NCI-H1417 treated with DMSO at 0.1 percent for 48 hours (cell line): Measurements from ENCODE around the gene ARHGAP33.

ENCODE experiments used
- DNase-seq: peaks from one replicate; lab custom pipeline; 2025; lab: John Stamatoyannopoulos, UW

The ARHGAP33 gene

GRCh38 chr19:35739275-35740107 lies 35.9 kb upstream of the ARHGAP33 start:
- DNase-seq: no peak

GRCh38 chr19:35740108-35740422 lies 35.3 kb upstream of the ARHGAP33 start:
- no peak for DNase-seq

- DNase-seq: peak; percentile 88
These were observed 34.8 kb upstream of the ARHGAP33 start for GRCh38 chr19:35740423-35741202.

- no peak for DNase-seq
These were observed 34.2 kb upstream of the ARHGAP33 start for GRCh38 chr19:35741203-35741515.

- DNase-seq: no peak
These were observed 33.1 kb upstream of the ARHGAP33 start, which contains the start of gene IGFLR1 for GRCh38 chr19:35742121-35742724. IGFLR1 (minus strand) TSS chr19:35742452; CDS start chr19:35741180, 1,272 bp downstream.

GRCh38 chr19:35743640-35744429 lies 31.5 kb upstream of the ARHGAP33 start:
- DNase-seq: no peak

GRCh38 chr19:35744430-35745327 lies 30.7 kb upstream of the ARHGAP33 start:
- peak; percentile 76 for DNase-seq

GRCh38 chr19:35745328-35746086 lies 29.9 kb upstream of the ARHGAP33 start, which contains the start of the genes PSENEN and U2AF1L4:
PSENEN (plus strand) TSS chr19:35745651; CDS start chr19:35745931, 280 bp downstream.
U2AF1L4 (minus strand) TSS chr19:35745418; CDS start chr19:35745391, 27 bp downstream.
- DNase-seq: peak; percentile 78

GRCh38 chr19:35746087-35746462 lies 29.3 kb upstream of the ARHGAP33 start:
- no peak for DNase-seq

GRCh38 chr19:35746531-35746930 lies 28.8 kb upstream of the ARHGAP33 start:
- no peak for DNase-seq

GRCh38 chr19:35748106-35749020 lies 27.0 kb upstream of the ARHGAP33 start, which contains the start of gene LIN37:
LIN37 (plus strand) TSS chr19:35748576; CDS start chr19:35748725, 149 bp downstream.
- peak; percentile 93 for DNase-seq

- DNase-seq: no peak
These were observed 25.2 kb upstream of the ARHGAP33 start for GRCh38 chr19:35750167-35750566.

GRCh38 chr19:35751839-35752745 lies 23.3 kb upstream of the ARHGAP33 start:
- no peak for DNase-seq

GRCh38 chr19:35752746-35753350 lies 22.5 kb upstream of the ARHGAP33 start:
- DNase-seq: no peak

- DNase-seq: no peak
These were observed 21.6 kb upstream of the ARHGAP33 start for GRCh38 chr19:35753634-35754369.

GRCh38 chr19:35754370-35755130 lies 20.8 kb upstream of the ARHGAP33 start:
- DNase-seq: no peak
